Neutrophil (primary cell): Measurements from ENCODE around the gene TMEM238.
"Not testable (repeated sequence)": the region's sequence is repeated elsewhere in the genome, so short reads cannot be mapped to it uniquely, and the experiment has no call there.

Experiments used
- H3K27ac ChIP-seq: fragments of 200-600 bp; sonication (generic); 2 replicates; pipeline ENCODE4 v1.5.1; 2016; ENCODE audit warnings: mild to moderate bottlenecking, moderate library complexity
- H3K27me3 ChIP-seq: fragments of 200-600 bp; sonication (generic); 2 replicates; pipeline ENCODE4 v1.6.0; 2016; ENCODE audit warnings: mild to moderate bottlenecking
- H3K36me3 ChIP-seq: fragments of 200-600 bp; sonication (generic); 2 replicates; pipeline ENCODE4 v1.5.1; 2017
- H3K4me1 ChIP-seq, 2 experiments: fragments of 200-600 bp in 1 of 2; sonication (generic) in 1 of 2; 1 replicate in 1 of 2; 2 replicates in 1 of 2; pipeline versions ENCODE4 v1.5.1 to v1.6.1; 2013 to 2016; ENCODE audit warnings: low read depth in 1 of 2, low read length in 1 of 2, mild to moderate bottlenecking in 1 of 2, moderate library complexity in 1 of 2; ENCODE audit not compliant: control insufficient read depth in 1 of 2, insufficient read depth in 1 of 2
- H3K4me3 ChIP-seq, 2 experiments: fragments of 200-600 bp in 1 of 2; sonication (generic) in 1 of 2; 1 replicate in 1 of 2; 2 replicates in 1 of 2; pipeline ENCODE4 v1.5.1; 2013 to 2016; ENCODE audit warnings: low read depth in 1 of 2, low read length in 1 of 2, mild to moderate bottlenecking in 1 of 2, moderate library complexity in 1 of 2
- H3K9me3 ChIP-seq: fragments of 200-600 bp; sonication (generic); 2 replicates; pipeline ENCODE4 v1.5.1; 2016
- TF ChIP-seq, protein P1 (sequence below): fragments of 200-600 bp; sonication (generic); IDR thresholded peaks from 2 replicates; pipeline ENCODE4 v1.5.1; 2016; ENCODE audit warnings: antibody characterized with exemption

The TMEM238 gene

DNA sequence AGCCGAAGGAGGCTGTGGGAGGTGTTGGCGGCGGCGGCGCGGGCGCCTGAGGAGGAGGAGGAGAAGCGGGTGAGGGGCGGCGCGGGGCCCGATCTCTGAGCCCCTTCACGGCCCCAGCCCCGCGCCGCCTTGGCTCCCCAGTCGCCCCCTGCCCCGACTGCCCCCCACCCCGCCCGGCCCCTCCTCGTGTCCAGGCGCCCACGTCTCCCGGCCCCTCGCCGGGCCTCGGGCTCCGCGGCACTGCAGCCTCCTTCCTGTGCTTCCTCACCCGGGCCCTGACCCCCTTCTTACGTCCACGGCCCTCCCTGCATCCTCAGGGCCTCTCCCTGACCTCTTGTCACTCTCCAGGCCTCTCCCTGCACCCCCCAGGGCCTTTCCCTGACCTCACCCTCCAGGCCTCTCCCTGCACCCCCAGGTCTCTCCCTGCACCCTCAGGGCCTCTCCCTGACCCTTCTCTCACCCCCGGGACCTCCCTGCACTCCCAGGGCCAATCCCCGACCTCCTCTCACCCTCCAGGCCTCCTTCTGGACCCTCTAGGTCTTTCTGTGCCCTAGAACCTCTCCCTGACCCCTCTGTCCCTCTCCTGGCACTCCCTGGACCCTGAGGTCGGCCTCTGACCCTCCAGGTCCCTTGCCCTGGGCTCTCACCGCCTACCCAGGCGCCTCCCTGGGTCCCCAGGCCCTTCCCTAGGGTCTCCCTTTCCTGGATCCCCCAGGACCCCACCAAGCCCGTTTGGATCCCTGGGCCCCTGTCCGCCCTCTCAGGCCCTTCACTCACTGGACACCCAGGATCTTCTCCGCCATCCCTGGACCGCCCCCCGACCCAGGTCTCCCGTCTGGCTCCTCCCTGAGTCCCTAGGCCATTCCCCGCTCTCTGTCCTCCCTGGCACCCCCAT lies 44.0 kb downstream of the TMEM238 start:
- TF ChIP-seq, protein P1, sequence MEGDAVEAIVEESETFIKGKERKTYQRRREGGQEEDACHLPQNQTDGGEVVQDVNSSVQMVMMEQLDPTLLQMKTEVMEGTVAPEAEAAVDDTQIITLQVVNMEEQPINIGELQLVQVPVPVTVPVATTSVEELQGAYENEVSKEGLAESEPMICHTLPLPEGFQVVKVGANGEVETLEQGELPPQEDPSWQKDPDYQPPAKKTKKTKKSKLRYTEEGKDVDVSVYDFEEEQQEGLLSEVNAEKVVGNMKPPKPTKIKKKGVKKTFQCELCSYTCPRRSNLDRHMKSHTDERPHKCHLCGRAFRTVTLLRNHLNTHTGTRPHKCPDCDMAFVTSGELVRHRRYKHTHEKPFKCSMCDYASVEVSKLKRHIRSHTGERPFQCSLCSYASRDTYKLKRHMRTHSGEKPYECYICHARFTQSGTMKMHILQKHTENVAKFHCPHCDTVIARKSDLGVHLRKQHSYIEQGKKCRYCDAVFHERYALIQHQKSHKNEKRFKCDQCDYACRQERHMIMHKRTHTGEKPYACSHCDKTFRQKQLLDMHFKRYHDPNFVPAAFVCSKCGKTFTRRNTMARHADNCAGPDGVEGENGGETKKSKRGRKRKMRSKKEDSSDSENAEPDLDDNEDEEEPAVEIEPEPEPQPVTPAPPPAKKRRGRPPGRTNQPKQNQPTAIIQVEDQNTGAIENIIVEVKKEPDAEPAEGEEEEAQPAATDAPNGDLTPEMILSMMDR, result no peak

DNA sequence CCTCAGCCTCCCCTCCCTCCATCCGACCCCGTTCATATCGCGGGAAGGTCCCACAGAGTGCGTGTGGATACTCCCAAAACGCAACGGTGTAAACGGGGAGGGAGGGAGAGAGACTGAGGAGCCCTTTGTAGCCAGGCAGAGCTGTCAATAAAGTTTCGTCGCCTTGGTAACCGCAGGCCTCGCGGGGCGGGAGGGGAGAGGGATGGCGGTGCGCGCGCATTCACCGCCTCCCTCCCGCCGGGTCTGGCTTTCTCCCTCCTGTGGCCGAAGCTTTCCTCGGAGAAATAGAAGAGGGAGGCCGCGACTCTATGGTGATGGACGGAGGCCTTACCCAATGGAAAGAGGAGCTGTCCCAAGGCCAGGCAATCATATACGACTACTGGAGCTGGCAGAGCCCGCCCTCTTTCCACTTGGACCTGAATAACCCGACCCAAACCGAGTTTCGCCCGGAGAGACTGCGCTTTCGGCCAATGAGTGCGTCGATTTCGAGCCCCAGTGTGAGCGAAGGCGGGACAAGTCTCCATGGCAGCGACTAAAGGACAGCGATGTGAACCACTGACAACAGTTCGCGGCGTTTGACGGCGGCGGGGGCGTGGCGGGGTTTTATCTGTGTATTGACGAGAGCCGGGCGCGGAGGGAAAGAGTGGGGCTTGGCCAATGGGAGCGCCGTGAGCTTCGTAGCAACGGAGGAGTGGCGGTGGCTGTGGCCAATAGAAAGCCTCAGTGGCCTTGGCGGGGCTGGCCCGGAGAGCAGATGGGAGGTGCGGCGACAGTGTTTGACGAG lies 44.8 kb downstream of the TMEM238 start, which contains the start of gene KMT5C:
TSS of gene KMT5C (plus strand) at position 772 of the 784 bp plus-strand sequence. CDS start 2,061 bp downstream, outside the sequence.
- Histone ChIP-seq H3K36me3 (peaks cover 4% of the 10 kb centered on the region), H3K9me3 (no peaks in the 10 kb centered on the region), H3K4me1 (peaks cover 22 to 26% of the 10 kb centered on the region in 2 experiments), H3K27ac (peak within 1 kb of the TSS; percentile 97), H3K4me3 (peak within 1 kb of the TSS; percentile 73 to 87), H3K27me3 (peaks cover 17% of the 10 kb centered on the region)
- TF ChIP-seq, protein P1, result peak; percentile 84

More for the DNA sequence above, 44.0 kb downstream of the TMEM238 start:
- Histone ChIP-seq H3K9me3 (no peaks in the 10 kb centered on the region), H3K4me3 (peak overlapping the region; percentile 73 to 87), H3K4me1 (peaks cover 22 to 26% of the 10 kb centered on the region in 2 experiments), H3K27me3 (peaks cover 17% of the 10 kb centered on the region), H3K27ac (peak overlapping the region; percentile 97), H3K36me3 (peaks cover 4% of the 10 kb centered on the region)

DNA sequence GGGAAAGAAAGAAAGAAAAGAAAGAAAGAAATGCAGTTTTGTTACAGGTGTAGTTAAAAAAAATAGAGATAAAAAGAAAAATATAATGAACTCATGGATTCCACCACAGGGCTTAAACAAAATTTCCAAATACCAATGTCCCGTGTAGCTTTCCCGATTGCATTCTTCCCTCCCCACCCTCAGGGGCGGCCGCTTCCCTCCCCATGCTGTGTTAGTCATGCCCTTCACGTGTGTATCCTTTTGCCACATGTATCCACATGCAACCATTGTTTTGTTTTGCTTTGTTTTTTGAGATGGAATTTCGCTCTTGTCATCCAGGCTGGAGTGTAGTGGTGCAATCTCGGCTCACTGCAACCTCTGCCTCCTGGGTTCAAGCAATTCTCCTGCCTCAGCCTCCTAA lies 48.0 kb downstream of the TMEM238 start:
- H3K36me3 ChIP-seq, result no peaks in the 10 kb centered on the region
- peaks cover 10% of the 10 kb centered on the region for H3K27me3 ChIP-seq
- no peak overlapping the region for H3K27ac ChIP-seq
- H3K9me3 ChIP-seq, result no peaks in the 10 kb centered on the region
- H3K4me1 ChIP-seq, result peaks cover 35 to 36% of the 10 kb centered on the region in 2 experiments
- TF ChIP-seq, protein P1, result no peak
- no peak overlapping the region for H3K4me3 ChIP-seq

DNA sequence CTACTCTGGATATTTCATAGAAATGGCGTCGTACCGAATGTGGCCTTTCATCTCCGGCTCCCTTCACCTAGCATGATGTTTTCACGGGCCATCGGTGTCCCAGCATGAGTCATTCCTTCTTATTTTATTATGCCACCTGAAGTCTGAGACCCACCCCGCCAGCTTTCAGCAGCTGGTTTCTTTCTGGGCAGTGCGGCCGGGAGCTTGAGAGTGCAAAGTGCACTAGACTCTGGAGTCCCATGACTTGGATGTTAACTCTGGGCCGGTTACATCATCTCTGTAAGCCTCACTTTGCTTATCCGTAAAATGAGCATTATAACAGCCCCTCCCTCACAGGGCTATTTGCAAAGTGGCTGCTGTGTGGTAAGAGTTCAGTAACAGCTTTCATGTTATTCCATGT lies 50.2 kb downstream of the TMEM238 start:
- Histone ChIP-seq H3K27me3 (no peaks in the 10 kb centered on the region), H3K4me3 (no peak overlapping the region), H3K27ac (no peak overlapping the region), H3K9me3 (no peaks in the 10 kb centered on the region), H3K4me1 (peaks cover 24 to 25% of the 10 kb centered on the region in 2 experiments), H3K36me3 (no peaks in the 10 kb centered on the region)
- TF ChIP-seq, protein P1, result no peak

DNA sequence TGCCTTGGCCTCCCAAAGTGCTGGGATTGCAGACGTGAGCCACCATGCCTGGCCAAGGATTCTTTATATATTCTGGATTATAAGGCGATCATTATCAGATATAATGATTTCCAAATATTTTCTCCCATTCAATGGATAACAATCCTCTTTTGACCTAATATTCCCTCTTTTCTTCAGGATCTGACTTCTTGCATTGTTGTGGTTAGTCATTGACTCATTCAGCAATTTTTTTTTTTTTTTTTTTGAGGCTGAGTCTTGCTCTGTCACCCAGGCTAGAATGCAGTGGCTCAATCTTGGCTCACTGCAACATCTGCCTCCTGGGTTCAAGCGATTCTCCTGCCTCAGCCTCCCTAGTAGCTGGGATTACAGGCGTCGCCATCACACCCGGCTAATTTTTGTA lies 54.3 kb downstream of the TMEM238 start:
- H3K4me1 ChIP-seq, result peaks cover 37 to 39% of the 10 kb centered on the region in 2 experiments
- not testable (repeated sequence) for H3K4me3 ChIP-seq, H3K27ac ChIP-seq

More for the DNA sequence above, 54.3 kb downstream of the TMEM238 start:
- H3K36me3 ChIP-seq, H3K27me3 ChIP-seq, H3K9me3 ChIP-seq: not testable (repeated sequence)
